ENCODE data around the gene TOE1.
"Not testable (repeated sequence)": the region's sequence is repeated elsewhere in the genome, so short reads cannot be mapped to it uniquely, and the experiment has no call there.

The TOE1 gene

GRCh38 chr1:45355683-45356082 is 15.7 kb downstream of the TOE1 start:
- DNase-seq, result no peak

GRCh38 chr1:45356186-45356585 is 16.2 kb downstream of the TOE1 start:
- DNase-seq, result no peak

- peak; percentile 57 for DNase-seq
These were observed 20.0 kb downstream of the TOE1 start for GRCh38 chr1:45359882-45360513.

- peak; percentile 47 for DNase-seq
These were observed 21.0 kb downstream of the TOE1 start for GRCh38 chr1:45360981-45361380.

- DNase-seq, result no peak
These were observed 24.3 kb downstream of the TOE1 start for GRCh38 chr1:45364294-45364693.

GRCh38 chr1:45365051-45365450 is 25.1 kb downstream of the TOE1 start:
- no peak for DNase-seq

GRCh38 chr1:45370575-45370974 is 30.6 kb downstream of the TOE1 start:
- DNase-seq, result no peak

GRCh38 chr1:45373573-45373972 is 33.6 kb downstream of the TOE1 start:
- DNase-seq, result no peak

GRCh38 chr1:45375104-45376090 is 35.4 kb downstream of the TOE1 start:
- no peak for DNase-seq

GRCh38 chr1:45378184-45378583 is 38.2 kb downstream of the TOE1 start:
- DNase-seq, result no peak

- no peak for DNase-seq
These were observed 39.6 kb downstream of the TOE1 start for GRCh38 chr1:45379524-45379923.

- DNase-seq, result no peak
These were observed 40.2 kb downstream of the TOE1 start for GRCh38 chr1:45380125-45380524.

- DNase-seq, result no peak
These were observed 40.8 kb downstream of the TOE1 start for GRCh38 chr1:45380730-45381129.

- no peak for DNase-seq
These were observed 41.3 kb downstream of the TOE1 start for GRCh38 chr1:45381243-45381642.

- DNase-seq, result no peak
These were observed 43.2 kb downstream of the TOE1 start for GRCh38 chr1:45383191-45383590.

GRCh38 chr1:45384213-45384612 is 44.2 kb downstream of the TOE1 start:
- DNase-seq, result not testable (repeated sequence)

- no peak for DNase-seq
These were observed 45.3 kb downstream of the TOE1 start for GRCh38 chr1:45385302-45385701.

- DNase-seq, result no peak
These were observed 46.2 kb downstream of the TOE1 start for GRCh38 chr1:45386219-45386618.
